HG03571 (cell line): Measurements from ENCODE around the gene MLLT10.
"Not testable (repeated sequence)": the region's sequence is repeated elsewhere in the genome, so short reads cannot be mapped to it uniquely, and the experiment has no call there.

Experiments
- ATAC-seq: cut with Tn5 transposase; IDR thresholded peaks from one replicate; pipeline ENCODE4 v1.9.1; 2021; ENCODE audit not compliant: unreplicated experiment

MLLT10 gene

DNA sequence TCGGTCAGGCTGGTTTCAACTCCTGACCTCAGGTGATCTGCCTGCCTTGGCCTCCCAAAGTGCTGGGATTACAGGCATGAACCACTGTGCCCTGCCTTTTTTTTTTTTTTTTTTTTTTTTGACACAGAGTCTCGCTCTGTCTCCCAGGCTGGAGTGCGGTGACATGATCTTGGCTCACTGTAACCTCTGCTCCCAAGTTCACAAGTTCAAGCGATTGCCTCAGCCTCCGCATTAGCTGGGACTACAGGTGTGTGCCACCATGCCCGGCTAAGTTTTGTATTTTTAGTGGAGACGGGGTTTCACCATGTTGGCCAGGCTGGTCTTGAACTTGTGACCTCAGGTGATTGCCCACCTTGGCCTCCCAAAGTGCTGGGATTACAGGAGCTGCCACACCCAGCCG lies 94.6 kb downstream of the MLLT10 start:
- not testable (repeated sequence) for ATAC-seq

- no peak for ATAC-seq
Measured at GRCh38 chr10:21634599-21635365, 100.8 kb downstream of the MLLT10 start.

GRCh38 chr10:21637795-21638194 lies 103.8 kb downstream of the MLLT10 start:
- no peak for ATAC-seq

- ATAC-seq = no peak
Measured at GRCh38 chr10:21638681-21639080, 104.6 kb downstream of the MLLT10 start.

DNA sequence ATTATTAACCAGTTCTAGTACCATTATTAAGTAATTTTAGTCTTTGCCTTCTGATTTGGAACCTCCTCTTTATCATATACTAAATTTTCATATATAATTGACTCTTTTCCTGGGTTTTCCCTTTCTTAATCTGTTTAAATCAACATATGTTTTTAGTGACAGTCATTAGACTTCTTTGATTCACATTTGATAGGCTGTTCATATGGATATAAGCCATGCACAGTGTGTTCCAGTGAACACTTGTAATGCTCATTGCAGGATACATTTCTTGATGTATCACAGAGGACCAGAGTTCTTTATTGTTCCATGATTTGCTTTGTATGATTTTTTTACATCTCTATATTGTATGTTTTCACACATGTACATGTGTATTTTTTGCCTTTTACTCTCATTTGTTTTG lies 114.0 kb downstream of the MLLT10 start:
- ATAC-seq = no peak

GRCh38 chr10:21649454-21649872 lies 115.4 kb downstream of the MLLT10 start:
- ATAC-seq = no peak

DNA sequence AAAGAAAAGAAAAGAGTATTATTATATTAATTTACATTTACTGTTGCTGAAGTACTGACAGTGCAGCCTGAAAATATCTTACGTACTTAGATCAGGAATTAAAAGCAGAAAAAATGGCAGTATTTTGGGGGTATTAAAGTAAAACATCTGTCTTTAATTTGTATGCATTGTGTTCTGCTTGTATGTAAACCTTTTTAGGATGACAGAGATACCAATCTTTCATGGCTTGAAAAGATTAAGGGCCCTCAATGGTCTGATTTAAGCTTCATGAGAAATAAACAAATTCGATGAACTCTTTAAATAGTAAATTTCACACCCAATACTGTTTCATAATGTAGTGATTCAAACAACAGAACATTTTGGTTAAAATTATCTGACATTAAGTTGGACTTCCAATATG lies 116.3 kb downstream of the MLLT10 start:
- ATAC-seq = no peak

DNA sequence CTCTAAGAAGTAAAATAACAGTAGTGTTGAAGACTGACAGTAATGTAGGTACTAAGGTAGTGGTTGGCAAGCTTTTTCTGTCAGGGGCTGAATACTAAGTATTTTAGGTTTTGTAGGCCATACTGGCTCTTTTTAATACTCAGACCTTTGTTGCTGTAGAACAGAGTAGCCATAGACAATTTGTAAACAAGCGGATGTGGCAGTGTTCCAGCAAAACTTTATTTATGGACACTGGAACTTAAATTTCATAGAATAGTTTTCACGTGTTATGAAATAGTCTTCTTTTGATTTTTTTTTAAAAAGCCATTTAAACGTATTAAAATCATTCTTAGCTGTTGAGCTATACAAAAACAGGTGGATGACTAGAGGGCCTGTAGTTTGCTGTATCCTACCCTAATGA lies 121.2 kb downstream of the MLLT10 start:
- ATAC-seq = no peak

GRCh38 chr10:21655687-21656086 lies 121.7 kb downstream of the MLLT10 start:
- no peak for ATAC-seq

DNA sequence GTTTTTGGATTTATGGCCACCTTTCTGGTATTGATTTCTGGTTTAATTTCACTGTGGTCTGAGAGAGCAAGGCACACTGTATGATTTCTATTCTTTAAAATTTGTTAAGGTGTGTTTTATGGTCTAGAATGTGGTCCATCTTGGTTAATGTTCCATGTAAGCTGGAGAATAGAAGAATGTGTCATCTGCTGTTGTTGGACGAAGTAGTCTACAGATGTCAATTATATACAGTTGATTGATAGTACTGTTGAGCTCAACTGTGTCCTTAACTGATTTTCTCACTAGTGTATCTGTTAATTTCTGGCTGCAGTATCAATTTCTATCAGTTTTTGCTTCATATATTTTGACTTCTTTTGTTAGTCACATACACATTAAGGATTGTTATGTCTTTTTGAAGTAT lies 127.1 kb downstream of the MLLT10 start:
- ATAC-seq = no peak

DNA sequence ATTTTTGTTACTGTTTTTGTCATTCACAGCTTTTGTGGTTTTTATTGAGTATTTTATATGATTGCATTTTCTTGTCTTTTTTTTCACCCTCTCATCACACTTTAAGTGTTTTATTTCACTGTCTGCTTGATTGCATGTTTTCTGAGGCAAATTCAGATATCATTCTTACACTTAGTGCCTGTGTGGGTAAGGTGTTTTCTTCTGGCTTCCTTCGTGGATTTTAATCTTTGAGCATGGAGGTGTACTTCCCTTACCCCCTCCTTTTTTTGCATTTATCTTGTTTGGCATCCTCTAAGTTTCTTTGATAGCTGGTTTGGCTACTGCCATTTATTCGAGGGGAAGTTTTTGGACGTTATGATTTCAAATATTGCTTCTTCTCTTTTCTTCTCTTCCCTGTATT lies 127.9 kb downstream of the MLLT10 start:
- ATAC-seq = no peak

DNA sequence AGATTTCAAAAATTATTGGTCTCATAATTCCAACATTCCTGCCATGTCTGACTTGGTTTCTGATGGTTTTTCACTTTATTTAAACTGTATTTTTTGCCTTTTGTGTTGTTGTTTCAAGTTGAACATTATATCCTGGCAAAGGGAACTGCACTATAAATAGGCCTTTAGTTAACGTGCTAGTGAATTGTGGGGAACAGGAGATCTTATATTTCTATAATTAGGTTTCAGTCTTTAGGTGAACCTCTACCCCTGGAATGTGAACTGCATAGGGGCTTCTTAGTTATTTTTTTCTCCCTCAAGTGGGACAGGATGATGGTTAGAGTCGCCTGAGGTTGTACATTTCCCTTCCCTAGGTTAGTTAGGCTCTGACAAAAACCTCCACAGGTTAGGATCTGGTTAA lies 128.6 kb downstream of the MLLT10 start:
- ATAC-seq = no peak

GRCh38 chr10:21668831-21669230 lies 134.8 kb downstream of the MLLT10 start:
- no peak for ATAC-seq

DNA sequence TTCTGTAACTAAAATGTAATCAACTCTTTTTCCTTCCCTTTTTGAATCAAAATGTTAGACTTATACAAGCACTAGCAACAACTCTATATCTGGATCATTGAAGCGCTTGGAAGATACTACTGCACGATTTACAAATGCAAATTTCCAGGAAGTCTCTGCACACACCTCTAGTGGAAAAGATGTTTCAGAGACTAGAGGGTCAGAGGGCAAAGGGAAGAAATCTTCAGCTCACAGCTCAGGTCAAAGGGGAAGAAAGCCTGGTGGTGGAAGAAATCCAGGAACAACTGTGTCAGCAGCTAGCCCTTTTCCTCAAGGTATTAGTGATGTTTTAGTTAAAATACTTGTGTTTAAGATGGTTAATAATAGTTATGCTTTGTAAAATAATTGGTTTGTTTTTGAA lies 136.4 kb downstream of the MLLT10 start:
- no peak for ATAC-seq

DNA sequence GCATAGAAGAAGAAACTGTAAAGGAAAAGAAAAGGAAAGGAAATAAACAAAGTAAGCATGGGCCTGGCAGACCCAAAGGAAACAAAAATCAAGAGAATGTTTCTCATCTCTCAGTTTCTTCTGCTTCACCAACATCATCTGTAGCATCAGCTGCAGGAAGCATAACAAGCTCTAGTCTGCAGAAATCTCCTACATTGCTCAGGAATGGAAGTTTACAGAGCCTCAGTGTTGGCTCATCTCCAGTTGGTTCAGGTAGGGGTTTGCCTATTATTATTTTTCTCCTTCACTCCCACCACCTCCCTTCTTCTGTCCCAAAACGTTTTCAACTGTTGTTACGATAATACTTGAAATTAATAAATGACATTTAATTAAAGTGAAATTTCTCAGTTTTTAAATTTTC lies 139.6 kb downstream of the MLLT10 start:
- ATAC-seq = no peak

DNA sequence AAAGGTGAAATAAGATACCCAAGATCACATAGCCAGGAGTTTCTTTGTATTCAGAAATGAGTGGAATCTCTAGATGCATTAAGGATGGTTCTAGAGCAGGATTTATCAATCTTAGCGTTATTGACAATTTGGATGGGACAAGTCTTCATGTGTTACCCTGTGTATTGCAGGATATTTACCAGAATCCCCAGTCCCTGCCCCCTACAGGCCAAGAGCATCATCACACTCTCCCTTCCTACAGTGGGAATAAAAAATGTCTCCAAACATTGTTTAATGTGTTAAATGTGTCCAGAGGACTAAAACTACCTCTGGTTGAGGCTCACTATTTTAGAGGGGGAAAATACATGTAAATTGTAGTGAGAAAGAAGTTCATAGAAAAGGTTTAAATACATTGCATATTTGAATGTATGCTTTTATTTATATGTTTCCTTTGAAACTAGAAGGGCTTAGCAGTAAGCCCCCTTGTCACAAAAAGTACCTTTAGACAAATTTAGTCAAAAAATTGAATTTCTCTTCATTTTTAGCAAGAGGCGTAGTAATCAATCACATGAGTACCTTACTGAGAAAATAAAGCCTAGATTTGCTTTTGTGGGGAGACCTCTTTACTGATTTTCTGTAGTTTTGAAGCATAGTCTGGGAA lies 141.2 kb downstream of the MLLT10 start:
- ATAC-seq = no peak

DNA sequence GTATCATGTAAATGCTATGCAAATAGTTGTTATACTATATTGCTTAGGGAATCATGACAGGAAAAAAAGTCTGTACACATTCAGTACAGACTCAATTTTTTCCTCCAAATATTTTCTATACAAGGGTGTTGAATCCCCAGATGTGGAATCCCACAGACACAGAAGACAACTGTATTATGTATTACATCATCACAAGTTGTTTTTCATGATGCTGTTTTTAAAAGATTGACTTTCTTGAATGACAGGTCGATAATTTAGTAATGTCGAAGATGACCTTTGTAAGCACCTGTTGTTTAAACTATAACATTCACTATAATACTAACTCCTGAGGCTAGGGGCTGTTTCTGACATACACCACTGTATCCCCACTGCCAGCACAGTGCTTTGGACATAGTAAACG lies 143.5 kb downstream of the MLLT10 start:
- no peak for ATAC-seq

DNA sequence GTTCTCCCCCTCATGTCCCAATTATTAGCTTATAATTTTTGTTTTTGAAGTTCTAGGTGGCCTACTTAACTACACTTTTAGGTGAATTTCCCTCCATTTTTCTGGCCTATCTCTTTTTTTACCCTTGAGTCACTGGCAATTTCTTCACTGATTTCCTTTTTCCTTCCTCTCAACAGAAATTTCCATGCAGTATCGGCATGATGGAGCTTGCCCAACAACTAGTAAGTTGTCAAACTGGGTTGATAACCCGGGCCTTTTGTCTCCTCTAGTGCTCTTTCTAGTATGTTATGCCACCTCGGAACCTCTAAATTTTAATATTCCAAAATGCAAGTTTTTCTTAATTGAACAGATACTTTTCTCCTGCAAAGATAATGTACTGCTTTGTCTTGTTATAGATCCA lies 147.1 kb downstream of the MLLT10 start:
- no peak for ATAC-seq

DNA sequence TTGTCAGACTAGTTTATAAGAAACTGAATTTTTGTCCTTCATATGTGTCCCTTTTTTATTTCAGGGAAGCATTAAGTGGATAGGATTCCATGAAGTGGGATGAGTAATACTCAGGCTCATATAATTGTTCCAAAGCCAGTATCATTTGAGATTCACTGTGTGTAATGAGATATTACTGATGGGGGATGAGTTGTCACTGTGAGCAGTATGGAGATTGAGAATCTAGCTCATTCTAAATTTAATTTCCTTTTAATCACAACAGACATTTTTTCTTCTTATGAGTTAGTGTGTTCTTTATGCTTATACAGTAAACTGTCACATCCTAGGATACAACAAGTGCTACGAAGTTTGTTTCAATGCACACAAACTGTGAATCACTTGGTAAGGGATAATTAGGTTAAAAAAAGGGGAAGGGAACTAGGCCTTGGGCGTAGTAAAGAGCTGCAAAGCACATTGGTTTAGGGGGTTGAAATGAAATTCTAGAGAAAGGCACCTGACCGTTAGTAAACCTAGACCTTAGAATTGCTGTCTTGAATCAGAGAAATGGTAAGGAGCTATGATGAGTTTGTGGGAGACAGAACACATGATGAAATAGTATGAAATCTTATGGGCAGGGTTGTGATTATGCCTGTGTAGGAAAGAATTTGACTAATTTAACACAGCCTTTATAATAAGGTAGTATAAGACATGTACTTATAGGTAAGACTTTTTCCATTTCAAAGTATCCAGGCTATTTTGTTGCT lies 153.4 kb downstream of the MLLT10 start:
- ATAC-seq = no peak

- ATAC-seq = no peak
Measured at GRCh38 chr10:21688009-21688332, 153.9 kb downstream of the MLLT10 start.

- no peak for ATAC-seq
Measured at GRCh38 chr10:21688870-21689269, 154.8 kb downstream of the MLLT10 start.

DNA sequence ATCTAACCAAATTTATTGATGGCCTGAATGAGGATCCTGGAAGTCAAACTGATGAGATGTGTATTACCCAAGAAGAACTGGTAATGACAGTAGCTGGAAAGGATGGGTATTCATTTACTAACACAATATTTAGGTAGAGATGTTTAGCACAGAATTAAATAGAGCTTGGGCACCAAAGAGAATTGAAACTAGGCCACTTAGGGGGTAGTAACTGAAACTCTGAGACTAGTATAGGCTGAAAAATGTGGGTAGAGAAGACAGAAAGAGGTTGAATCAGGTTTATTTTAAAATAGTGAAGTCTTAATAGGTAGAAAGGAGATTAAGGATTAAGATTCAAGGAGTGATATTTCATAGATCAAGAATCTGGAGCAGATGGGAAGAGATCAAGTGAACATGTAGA lies 155.8 kb downstream of the MLLT10 start:
- no peak for ATAC-seq
